NOMO-1 treated with DMSO at 0.1 percent for 48 hours (cell line): Measurements from ENCODE around the gene RASA1.
"Not testable (repeated sequence)": the region's sequence is repeated elsewhere in the genome, so short reads cannot be mapped to it uniquely, and the experiment has no call there.

Experiments
- DNase-seq: peaks from one replicate; lab custom pipeline; 2025; ENCODE audit not compliant: unreplicated experiment; lab: John Stamatoyannopoulos, UW

Gene RASA1

DNA sequence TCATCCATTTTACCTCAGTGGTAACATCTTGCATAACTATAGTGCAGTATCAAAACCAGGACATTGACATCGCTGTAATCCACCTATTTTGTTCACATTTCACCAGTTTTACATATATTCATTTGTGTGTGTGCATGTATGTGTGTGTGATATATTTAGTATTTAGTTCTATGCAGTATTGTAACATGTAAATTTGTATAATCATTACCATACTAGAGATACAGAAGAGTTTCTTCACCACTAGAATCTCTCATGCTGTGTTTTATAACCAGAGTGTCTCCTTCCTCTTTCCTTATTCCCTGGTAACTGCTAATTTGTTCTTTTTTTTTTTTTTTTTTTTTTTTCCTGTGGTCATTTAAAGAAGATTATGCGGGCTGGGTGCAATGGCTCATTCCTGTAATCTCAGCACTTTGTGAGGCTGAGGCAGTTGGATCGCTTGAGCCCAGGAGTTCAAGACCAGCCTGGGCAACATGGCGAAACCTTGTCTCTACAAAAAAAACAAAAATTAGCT is 11.0 kb downstream of the RASA1 start:
- peak; percentile 63 for DNase-seq

DNA sequence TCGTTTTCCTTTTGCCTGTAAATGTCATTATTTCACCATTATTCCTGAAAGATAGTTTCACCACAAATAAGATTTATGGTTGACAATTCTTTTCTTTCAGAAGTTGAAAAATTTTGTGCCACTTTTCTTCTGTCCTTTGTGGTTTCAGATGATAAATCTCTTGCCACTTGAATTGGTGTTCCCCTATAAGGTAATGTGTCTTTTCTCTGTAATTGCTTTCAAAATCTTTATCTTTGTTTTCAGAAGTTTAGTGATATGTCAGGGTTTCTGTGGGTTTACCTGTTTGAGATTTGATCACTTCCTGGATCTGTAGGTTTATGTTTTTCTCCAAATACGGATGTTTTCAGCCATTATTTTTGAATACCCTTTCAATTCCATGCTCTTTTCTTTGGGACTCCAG is 14.6 kb downstream of the RASA1 start:
- DNase-seq, result no peak

DNA sequence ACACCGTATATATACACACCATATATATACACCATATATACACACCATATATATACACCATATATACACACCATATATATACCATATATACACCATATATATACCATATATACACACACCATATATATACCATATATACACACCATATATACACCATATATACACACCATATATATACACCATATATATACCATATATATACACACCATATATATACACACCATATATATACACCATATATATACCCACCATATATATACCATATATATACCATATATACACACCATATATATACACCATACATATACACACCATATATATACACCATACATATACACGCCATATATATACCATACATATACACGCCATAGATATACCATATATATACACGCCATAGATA is 19.6 kb downstream of the RASA1 start:
- not testable (repeated sequence) for DNase-seq

DNA sequence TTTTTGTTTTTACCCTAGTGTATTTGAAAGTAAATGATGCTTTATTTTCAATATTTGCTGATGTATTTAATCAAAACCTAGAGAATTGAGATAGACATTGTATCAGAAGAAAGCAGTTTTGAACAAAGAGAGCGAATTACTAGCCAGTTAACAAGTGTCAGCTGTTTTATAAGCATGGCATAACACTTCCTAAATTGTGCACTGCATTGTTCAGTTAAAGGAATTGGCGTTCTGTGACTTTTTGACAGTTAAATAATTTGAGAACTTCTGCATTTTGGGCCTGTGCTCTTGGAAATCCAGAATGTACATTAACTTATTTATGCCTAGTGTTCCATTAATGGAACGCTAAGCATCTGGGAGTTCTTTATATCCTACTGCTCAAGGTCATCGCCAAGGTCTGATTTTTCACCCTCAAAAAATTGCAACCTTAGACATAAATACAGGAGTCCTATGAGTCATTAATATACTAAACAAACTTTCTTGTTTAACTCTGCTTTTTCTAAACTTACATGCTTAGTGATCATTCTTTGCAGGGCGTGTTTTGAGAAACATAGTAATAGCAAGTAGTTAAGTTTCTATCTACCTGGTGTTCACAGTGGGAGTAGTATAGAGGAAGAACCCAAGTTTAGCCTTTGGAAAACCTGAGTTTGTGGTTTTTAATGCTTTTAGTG is 31.1 kb downstream of the RASA1 start:
- peak; percentile 72 for DNase-seq

DNA sequence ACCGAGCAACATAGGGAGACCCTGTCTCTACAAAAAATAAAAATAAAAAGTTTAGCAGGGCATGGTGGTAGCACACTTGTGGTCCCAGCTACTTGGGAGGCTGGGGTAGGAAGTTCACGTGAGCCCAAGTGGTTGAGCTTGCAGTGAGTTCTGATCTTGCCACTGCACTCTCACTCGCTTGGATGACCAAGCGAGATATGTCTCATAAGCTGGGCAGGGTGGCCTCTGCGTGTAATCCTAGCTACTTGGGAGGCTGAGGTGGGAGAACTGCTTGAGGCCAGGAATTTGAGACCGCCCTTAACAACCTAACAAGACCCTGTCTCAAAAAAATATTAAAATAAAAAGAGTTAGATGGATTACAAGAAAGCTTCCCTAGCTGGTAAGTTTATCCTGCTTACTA is 32.5 kb downstream of the RASA1 start:
- DNase-seq, result no peak

DNA sequence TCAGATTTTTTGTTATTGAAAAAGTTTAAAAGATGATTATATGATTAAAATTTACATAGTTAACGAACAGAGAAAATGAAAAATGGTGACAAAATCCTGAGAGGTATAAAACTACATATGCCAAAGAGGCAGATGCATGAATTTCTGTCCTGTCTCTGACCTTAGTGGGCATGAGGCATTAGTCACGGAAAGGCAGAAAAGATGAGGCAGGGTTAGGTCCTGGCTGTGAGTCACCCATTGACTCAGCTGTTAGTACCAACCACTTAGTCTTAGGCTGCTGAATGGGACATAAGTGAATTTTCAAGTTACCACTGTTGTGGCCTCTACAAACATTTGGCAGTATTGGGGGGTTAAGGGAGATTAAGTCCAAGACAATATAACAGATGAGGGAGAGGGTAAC is 33.1 kb downstream of the RASA1 start:
- DNase-seq, result peak; percentile 49

DNA sequence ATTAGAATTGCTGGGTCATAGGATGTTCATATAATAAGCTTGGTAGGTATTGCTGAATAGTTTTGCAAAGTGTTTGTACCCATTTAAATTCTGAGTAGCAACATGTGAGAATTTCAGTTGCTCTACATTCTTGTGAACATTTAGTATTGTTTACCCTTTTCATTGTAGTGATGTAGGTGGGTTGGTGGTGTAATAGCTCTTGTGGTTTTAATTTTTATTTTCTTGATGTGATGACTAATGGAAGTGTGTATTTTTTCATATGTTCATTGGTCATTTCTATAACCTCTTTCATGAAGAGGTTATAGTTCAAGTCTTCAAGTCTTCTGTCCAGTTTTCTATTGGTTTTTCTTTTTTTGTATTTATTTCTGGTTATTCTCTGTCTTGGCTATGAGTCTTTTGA is 34.4 kb downstream of the RASA1 start:
- no peak for DNase-seq

DNA sequence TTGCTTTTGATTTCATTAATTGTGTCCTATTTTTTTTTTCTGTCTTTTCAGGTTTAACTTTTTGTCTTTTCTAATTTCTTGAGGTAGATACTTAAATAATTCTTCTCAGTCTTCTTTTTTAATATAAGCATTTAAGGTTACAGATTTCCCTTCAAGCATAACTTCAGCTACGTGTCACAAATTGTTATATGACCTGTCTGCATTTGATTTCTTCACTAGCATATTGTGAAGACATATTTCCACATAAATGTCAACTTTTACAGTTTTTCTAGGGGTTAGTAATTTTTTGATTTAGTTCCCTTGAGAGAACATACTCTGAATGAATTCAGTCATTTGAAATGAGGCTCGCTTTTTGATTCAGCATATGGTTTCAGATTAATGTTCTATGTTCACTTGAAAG is 35.6 kb downstream of the RASA1 start:
- DNase-seq, result no peak

DNA sequence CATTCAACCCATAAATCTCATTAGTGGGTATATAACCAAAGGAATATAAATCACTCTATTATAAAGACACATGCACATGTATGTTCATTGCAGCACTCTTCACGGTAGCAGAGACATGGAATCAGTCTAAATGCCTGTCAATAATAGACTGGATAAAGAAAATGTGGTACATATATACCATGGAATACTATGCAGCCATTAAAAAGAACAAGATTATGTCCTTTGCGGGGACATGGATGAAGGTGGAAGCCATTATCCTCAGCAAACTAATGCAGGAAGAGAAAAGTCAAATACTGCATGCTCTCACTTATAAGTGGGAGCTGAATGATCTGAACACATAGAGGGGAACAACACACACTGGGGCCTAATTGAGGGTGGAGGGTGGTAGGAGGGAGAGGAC is 38.4 kb downstream of the RASA1 start:
- DNase-seq, result not testable (repeated sequence)

DNA sequence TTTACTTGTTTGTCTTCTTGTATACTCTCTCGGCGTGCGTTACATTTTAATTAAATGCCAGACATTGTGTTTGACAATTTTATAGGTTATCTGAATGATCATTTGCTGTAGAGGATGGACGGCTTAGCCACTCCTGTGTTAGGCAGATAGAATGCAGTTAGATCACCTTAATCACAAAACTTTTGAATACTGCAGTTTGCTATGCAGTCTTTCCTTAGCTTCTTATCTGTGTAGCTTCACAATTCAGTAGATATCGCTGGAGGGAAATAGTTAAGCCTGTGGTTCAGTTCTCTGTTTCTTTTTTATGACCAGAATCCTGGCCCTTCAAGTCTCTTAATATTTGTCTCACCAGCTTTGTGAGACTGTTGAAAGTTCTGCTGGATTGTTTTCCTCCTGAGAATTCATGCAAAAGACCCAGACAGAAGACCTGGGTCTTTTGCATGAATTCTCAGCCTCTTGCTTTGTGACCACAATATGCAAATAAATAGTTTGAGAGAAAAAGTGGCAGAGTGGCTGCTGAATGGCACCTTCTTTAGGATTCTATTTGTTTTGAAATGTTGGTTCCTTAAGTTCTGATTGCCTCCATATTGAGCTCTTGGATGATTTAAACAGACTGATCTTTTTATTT is 40.2 kb downstream of the RASA1 start:
- DNase-seq, result no peak

DNA sequence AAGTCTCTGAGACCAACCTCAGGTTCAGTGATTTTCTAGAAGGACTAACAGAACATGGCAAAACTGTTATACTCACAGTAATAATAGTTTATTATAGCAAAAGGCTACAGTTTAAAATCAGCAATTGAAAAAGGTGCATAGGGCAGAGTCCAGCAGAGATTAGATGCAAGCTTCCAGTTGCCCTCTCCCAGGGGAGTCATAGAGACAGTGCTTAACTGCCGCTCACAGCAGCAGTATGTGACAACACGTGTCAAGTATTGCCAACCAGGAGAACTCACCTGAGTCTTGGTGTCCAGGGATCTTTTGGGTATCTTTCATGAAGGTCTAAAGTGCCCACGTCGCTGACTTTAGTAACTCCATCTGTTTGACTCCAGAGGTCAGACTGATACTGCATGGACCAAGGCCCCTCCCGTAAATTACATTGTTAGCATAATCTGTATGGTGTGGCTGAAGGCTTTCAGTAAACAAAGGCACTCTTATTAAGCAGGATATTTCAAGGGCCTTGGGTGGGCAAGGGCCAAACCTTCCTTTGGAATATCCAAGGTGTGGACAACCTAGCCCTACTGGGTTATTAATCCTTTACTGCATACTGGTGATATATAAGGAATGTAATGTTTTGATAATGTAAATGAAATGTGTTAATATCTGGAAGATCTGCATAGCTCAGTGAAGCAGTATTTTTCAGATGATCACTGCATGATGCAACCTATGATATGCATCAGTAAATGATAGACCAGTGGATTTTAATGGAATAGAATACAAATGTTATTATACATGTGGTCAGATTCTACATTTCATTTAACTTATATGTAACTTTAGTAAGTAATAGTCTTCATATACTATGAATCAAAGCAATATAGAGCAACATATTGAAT is 44.0 kb downstream of the RASA1 start:
- DNase-seq, result no peak

DNA sequence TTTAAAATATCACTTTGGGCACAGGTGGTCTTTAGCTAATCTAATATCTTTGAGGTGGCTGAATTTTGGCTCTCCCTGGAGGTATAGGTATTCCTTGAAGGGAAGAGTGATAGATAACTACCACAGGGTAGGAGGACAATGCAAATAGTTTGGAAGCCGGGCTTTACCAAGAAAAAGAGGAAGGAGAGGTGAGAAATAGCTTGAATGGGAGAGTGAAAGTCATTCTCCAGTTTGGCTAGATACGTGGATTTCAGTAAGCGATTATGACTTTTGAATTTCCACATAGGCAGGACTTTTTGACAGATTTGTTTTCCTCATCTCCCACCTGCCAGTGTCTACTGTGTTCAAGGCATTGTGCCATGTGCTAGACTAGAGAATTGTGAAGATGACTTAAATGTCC is 45.5 kb downstream of the RASA1 start:
- peak; percentile 49 for DNase-seq

DNA sequence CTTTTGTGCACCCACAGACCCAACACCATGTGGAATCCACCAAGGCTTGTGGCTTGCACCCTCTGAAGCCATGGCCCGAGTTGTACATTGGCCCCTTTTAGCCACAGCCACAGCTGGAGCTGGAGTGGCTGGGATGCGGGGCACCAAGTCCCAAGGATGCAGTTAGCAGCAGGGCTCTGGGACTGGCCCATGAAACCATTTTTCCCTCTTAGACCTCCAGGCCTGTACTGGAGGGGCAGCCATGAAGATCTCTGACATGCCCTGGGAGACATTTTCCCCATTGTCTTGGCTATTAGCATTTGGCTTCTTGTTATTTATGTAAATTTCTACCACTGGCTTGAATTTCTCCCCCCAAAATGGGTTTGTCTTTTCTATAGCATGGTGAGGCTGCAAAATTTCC is 51.8 kb downstream of the RASA1 start:
- DNase-seq, result no peak

DNA sequence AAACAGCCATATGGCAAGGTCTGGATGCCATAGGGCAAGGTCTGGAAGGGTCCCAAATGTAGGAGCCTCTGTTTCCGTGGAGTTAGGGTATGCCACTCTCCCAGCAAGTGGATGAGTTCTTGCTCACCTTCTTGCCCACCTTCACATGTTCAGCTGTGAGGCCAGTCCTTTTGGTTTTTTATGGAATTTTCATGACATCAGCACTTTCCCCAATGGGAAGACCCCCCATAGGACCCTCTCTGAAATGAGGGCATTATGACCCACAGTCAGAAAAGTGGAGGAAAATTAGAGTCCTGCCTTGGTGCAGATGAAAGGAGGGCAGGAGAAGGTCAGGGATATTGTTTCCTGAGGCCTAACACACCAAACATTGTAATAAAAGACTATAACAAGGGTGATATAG is 53.9 kb downstream of the RASA1 start:
- DNase-seq, result no peak

DNA sequence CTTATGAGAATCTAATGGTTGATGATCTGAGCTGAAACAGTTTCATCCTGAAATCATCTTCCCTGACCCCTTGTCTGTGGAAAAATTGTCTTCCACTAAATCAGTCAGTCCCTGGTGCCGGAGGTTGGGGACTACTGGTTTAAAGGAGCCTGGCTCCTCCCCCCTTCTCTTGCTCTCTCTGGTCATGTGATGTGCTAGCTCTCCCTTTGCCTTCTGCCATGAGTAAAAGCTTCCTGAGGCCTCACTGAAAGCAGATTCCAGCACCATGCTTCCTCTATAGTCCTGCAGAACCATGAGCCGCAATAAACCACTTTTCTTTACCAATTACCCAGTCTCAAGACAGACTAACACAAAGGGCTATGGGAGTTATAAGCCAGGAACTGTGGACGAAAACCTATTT is 54.7 kb downstream of the RASA1 start:
- DNase-seq, result no peak

DNA sequence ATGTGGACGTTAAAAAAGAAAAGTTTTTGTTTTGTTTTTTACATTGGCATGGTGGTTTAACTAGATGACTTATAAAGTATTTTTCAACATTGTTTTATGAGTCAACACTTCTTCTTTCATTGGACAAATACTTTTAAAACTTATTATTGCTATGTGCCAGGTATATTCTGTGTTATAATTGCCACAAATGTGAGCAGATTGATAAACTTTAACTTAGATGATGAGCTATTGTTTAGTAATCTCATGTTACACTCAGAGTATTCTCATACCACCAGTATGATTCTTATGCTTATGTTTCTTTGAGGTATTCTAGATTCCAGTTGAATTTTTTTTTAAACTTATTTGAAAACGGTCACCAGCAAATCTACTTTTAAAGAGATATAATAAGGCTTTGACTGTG is 60.3 kb downstream of the RASA1 start:
- no peak for DNase-seq

DNA sequence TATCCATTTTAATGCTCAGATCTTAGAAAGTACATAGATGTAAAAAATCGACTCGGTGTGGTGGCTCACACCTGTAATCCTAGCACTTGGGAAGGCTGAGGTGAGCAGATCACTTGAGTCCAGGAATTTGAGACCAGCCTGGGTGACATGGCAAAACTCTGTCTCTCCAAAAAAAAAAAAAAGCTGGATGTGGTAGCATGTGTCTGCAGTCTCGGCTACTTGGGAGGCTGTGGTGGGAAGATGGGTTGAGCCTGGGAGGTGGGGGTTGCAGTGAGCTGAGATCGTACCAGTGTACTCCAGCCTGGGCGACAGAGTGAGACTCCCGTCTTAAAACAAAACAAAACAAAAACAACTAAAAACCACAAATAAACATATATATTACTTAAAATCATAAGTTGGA is 61.4 kb downstream of the RASA1 start:
- DNase-seq, result no peak

DNA sequence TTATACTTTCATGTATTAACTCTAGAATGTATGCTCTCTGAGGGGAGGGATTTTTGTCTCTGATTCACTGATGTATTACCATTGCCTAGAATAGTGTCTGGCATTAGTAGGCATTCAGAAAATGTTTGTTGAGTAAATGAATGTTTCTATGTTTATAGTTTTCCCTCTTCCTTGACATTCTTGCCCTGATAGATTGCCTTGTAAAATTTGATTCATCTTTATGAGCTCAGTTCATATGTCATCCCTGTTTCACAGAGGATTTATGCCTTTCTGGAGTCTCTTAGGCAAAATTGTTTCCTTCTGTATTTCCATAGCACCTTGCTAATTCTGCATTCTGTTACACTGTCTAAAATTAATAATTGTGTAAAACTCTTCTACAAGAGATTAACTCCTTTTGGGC is 72.3 kb downstream of the RASA1 start:
- DNase-seq, result no peak

DNA sequence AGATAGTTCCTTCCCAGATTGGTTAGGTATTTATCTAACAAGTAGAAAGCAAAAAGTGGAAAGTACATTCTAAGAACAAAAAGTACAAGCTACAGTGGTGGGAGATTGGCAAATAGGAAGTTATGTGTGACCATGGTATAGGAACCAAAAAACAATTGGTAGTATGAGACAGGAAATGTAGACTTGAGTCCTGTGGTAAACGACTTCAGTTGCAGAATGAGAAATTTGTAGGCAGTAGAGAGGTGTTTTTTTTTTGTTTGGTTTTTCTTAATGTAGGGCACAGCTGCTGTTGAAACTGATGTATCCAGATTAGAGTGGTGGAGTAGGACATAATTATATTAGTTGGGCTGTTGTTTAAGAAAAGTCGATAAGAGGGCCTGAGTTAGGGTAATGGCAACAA is 73.0 kb downstream of the RASA1 start:
- DNase-seq, result peak; percentile 69

DNA sequence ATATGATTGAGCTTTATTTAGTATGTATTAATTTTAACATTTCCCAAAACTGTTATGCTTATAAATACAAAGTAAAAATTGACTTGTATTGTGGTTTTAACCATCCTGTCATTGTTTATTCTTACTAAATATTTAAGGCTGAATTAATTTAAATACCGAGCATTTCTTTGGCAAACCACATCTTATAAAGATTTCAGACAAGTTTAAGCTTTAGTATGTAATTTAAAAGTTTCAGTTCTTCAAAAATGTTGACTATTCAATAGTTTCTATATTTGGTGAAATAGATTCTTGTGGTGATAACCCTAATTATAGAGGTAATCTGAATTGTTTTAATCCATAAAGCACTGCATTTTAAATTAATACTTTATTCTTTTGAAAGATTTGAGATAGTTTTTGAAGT is 79.6 kb downstream of the RASA1 start:
- DNase-seq, result no peak

DNA sequence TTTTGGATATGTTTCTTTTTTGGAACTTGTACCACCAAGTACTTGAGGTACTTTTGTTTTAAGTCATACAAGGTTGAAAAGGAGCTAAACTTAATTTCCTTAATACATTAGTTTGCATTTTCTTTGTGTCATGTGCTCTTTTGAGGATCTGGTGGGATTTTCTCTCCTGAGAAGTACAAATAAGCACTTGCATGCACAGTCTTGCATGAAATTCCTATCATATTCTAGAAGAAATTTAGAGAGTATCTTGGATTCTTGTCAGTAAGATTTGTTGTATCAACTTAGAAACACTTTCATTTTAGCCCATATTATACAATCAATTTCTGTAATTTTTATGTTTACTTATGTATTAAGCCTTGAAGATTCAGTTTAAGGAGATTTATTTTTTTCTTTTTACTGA is 80.2 kb downstream of the RASA1 start:
- DNase-seq, result no peak

DNA sequence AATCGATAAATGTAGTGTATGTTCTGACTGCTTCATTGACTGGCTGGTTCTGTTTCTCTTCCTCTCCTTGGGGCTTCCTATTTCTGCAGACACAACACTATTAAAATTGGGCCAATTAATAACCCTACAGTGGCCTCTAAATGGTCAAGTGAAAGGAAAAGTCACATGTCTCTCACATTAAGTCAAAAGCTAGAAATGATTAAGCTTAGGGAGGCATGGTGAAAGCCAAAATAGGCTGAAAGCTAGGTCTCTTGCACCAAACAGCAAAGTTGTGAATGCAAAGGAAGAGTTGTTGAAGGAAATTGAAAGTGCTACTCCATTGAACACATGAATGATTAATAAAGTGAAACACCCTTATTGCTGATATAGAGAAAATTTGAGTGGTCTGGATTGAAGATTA is 86.8 kb downstream of the RASA1 start:
- DNase-seq, result no peak
